GM23338 (cell line): ENCODE data around the gene SEMA3E.

Source experiments
- CREB1 ChIP-seq: fragments of 250-450 bp; sonication (Bioruptor Pico); IDR thresholded peaks from 2 replicates; pipeline ENCODE4 v1.5.0; 2020; ENCODE audit warnings: low read depth, mild to moderate bottlenecking, moderate library complexity
- EZH2 ChIP-seq: fragments of 200-600 bp; sonication (generic); IDR thresholded peaks from one replicate; pipeline ENCODE4 v1.8.0; 2017; ENCODE audit warnings: antibody characterized with exemption, mild to moderate bottlenecking, low read depth; ENCODE audit not compliant: unreplicated experiment
- EZH2phosphoT487 ChIP-seq: fragments of 200-600 bp; sonication (generic); IDR thresholded peaks from one replicate; pipeline ENCODE4 v1.8.1; 2018; ENCODE audit warnings: antibody characterized with exemption; ENCODE audit not compliant: unreplicated experiment
- JUNB ChIP-seq: IDR thresholded peaks from one replicate; pipeline ENCODE4 v1.6.1; 2016; ENCODE audit warnings: antibody characterized with exemption; ENCODE audit not compliant: unreplicated experiment
- POLR2AphosphoS5 ChIP-seq: IDR thresholded peaks from 2 replicates; pipeline ENCODE4 v1.6.1; 2016; ENCODE audit warnings: antibody characterized with exemption, low read depth
- ZNF114 ChIP-seq: fragments of 250-450 bp; sonication (Bioruptor Pico); IDR thresholded peaks from 2 replicates; pipeline ENCODE4 v1.5.0; 2020; ENCODE audit warnings: mild to moderate bottlenecking, moderate library complexity
- ZNF331 ChIP-seq: fragments of 250-450 bp; sonication (Bioruptor Pico); IDR thresholded peaks from 2 replicates; pipeline ENCODE4 v1.5.0; 2020; ENCODE audit warnings: low read depth, mild to moderate bottlenecking, moderate library complexity
- TF ChIP-seq, protein P1 (sequence below): IDR thresholded peaks from one replicate; pipeline ENCODE4 v1.6.1; 2018; ENCODE audit warnings: antibody characterized with exemption; ENCODE audit not compliant: unreplicated experiment
- TF ChIP-seq, protein P2 (sequence below), 2 experiments: fragments of 200-600 bp in 1 of 2; sonication (generic) in 1 of 2; conservative IDR thresholded peaks; 2 replicates each; pipeline versions ENCODE4 v1.5.1 to v1.6.1; 2016 to 2017; ENCODE audit warnings: antibody characterized with exemption in 2 of 2, low read depth in 2 of 2, mild to moderate bottlenecking in 2 of 2, moderate library complexity in 1 of 2
- TF ChIP-seq, protein P3 (sequence below): IDR thresholded peaks from 2 replicates; pipeline ENCODE4 v1.6.1; 2016; ENCODE audit warnings: antibody characterized with exemption

DNA sequence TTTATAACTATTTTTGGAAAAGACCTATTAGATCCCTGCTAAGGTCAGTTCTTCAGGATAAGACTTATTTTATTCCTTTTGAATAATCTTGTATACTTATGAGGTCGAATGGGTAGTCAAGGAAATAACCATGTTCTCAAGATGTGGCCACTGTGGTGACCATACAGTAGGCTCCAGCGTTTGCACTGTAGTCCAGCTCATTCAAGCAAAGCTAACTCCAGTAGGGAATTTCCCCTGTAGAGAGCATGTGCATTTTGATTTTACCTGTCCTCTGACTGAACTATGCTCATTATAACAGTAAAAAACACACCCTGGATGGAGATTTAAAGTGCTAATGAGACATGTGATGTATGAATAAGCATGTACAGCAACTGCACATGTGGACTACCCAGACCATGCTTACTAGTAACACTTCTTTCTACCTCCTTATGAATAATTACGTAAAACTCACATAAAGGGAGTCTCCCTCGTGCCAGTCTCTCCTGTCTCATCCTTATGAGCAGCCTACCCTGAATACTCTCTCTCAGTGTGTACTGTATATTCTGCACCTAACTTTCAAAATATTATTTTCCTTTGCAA, 32.4 kb upstream of the SEMA3E start:
- TF ChIP-seq POLR2AphosphoS5 (no peak), EZH2 (no peak), CREB1 (CRISPR knock-in tag) (no peak), JUNB (no peak), EZH2phosphoT487 (no peak), ZNF114 (CRISPR knock-in tag) (no peak), ZNF331 (CRISPR knock-in tag) (no peak)
- TF ChIP-seq, protein P1, sequence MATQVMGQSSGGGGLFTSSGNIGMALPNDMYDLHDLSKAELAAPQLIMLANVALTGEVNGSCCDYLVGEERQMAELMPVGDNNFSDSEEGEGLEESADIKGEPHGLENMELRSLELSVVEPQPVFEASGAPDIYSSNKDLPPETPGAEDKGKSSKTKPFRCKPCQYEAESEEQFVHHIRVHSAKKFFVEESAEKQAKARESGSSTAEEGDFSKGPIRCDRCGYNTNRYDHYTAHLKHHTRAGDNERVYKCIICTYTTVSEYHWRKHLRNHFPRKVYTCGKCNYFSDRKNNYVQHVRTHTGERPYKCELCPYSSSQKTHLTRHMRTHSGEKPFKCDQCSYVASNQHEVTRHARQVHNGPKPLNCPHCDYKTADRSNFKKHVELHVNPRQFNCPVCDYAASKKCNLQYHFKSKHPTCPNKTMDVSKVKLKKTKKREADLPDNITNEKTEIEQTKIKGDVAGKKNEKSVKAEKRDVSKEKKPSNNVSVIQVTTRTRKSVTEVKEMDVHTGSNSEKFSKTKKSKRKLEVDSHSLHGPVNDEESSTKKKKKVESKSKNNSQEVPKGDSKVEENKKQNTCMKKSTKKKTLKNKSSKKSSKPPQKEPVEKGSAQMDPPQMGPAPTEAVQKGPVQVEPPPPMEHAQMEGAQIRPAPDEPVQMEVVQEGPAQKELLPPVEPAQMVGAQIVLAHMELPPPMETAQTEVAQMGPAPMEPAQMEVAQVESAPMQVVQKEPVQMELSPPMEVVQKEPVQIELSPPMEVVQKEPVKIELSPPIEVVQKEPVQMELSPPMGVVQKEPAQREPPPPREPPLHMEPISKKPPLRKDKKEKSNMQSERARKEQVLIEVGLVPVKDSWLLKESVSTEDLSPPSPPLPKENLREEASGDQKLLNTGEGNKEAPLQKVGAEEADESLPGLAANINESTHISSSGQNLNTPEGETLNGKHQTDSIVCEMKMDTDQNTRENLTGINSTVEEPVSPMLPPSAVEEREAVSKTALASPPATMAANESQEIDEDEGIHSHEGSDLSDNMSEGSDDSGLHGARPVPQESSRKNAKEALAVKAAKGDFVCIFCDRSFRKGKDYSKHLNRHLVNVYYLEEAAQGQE, result no peak
- TF ChIP-seq, protein P2, sequence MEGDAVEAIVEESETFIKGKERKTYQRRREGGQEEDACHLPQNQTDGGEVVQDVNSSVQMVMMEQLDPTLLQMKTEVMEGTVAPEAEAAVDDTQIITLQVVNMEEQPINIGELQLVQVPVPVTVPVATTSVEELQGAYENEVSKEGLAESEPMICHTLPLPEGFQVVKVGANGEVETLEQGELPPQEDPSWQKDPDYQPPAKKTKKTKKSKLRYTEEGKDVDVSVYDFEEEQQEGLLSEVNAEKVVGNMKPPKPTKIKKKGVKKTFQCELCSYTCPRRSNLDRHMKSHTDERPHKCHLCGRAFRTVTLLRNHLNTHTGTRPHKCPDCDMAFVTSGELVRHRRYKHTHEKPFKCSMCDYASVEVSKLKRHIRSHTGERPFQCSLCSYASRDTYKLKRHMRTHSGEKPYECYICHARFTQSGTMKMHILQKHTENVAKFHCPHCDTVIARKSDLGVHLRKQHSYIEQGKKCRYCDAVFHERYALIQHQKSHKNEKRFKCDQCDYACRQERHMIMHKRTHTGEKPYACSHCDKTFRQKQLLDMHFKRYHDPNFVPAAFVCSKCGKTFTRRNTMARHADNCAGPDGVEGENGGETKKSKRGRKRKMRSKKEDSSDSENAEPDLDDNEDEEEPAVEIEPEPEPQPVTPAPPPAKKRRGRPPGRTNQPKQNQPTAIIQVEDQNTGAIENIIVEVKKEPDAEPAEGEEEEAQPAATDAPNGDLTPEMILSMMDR (conservative IDR thresholded peaks at IDR 0.05; ENCODE audit: low read depth in 2 of 2), result no peak
- TF ChIP-seq, protein P3, sequence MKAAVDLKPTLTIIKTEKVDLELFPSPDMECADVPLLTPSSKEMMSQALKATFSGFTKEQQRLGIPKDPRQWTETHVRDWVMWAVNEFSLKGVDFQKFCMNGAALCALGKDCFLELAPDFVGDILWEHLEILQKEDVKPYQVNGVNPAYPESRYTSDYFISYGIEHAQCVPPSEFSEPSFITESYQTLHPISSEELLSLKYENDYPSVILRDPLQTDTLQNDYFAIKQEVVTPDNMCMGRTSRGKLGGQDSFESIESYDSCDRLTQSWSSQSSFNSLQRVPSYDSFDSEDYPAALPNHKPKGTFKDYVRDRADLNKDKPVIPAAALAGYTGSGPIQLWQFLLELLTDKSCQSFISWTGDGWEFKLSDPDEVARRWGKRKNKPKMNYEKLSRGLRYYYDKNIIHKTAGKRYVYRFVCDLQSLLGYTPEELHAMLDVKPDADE, result no peak
